Left hindlimb (tissue), 1 donor: ENCODE results near the gene NOD1.
"Not testable (repeated sequence)": the region's sequence is repeated elsewhere in the genome, so short reads cannot be mapped to it uniquely, and the experiment has no call there.

Source experiments
- DNase-seq: peaks from one replicate; pipeline ENCODE4 v3.0.0-alpha.2; 2018

NOD1 gene

DNA sequence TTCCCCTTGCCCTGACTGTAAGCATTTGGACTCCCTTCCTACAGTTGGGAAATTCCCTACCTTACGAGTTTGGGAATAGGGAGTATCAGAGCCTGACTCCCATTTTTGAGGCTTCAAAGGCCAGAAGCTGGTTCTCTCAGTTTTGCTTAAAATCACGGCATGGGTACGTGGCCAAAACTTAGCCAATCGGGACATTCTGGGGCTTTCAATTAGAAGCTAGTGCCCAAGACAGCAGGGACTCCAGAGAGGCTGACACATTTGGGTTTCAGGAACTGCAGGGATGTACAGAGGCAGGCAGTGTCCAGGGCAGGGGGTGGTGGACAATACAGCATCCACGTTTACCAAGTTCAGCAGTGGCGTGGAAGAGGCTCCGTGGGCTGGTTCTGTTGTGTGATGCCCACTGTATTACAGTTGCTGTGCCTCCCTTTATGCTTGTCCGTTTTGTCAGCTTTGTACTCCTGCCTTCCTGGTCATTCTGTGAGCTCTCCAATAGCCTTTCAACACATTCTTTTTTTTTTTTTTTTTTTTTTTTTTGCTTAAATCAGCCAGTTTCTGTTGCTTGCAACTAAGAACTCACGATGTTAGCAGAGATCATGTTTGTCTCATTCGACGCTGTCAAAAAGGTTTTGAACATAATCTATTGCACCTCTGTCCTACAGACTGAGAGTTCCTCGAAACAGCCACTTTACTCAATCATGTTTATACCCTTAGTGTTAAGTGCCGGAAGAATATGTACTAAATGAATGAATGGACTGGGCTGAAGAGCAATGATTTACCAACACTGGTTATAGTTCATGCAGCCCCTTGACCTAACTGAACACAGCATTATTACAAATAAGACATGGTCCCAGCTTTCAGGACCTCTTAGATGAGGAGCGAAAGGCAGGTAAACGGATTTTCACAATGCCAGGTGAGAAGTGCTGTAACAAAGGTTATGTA is 25.0 kb upstream of the NOD1 start:
- no peak for DNase-seq

DNA sequence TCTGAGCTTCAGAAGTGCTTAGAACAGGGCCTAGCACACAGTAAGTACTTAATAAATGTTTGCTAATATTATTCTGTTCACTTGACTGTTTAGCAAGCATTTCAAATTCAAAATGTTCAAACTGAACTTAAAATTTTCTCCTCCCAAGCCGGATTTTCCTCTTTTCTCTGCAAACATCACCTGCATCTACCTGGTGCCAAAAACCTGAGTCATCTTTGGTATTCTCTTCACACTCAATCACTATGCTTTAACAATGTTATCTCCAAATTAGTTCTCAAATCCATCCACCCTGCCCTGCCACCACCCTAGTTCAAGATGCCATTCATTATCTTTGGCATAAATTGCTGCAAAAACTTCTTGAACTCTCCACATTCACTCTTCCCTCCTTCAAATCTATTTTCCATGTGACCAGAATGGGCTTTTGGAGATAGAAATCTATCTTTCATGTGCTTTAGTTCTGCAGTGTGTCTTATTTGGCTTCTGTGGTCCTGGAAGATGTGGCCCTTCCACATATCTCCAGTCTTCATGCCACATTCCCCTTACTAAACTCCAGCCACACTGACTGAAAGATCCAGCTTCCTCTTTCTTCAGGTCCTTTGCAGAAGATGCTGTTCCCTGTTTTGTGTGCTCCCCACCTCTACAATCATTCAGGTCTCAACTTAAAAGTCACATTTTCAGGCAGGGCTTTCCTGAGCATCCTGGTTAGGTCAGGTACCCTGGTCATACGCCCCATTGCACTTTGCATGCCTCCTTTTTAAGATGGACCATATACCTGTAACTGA is 24.1 kb upstream of the NOD1 start:
- DNase-seq: no peak

DNA sequence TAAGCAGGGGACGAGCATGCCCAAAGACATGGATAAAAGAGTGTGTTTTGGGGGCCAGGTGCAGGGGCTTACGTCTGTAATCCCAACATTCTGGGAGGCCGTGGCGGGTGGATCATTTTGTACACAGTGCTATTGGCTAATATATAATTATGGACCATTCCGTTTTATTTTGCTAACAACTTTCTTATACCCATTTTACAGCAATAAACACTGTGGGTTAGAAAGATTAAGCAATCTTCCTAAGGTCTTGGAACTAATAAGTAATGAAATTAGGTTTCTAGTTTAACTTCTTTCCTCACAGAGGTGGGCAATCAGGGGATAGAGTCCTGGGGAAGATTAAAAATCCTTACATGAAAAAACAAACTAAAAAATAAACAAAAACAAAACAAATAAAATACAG is 22.7 kb upstream of the NOD1 start:
- DNase-seq: no peak

DNA sequence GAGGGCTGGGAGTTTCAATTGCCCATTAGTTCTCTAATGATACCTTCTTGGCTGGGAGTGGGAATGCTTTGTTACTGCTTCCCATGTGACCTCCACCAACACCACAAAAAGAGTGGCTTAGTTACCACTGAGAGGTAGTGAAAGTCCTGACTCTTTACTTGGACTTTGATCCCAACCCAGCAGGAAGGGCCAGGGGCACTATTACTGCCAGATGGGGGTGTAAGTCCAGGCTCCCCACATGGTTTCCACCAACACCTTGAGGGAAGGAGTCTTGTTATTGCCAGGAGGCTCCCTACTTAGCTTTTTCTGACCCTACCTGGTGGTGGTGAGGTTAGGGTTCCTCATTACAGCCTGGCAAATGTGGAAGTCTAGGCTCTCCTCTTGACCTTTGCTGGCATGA is 14.6 kb upstream of the NOD1 start:
- no peak for DNase-seq

DNA sequence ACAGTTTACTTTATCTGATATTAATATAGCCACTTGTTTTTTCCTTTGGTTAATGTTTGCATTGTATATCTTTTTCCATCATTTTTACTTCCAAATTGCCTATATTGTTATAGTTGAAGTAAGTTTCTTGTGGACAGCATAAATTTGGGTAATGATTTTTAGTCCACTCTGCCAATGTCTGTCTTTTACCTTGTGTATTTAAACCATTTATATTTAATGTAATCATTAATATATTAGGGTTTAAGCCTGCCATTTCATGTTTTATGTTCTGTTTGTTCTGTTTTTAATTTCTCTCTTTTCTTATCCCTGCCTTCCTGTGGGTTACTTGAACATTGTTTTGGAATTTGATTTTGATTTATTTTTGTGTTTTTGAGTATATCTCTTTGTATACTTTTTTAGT is 12.8 kb upstream of the NOD1 start:
- no peak for DNase-seq

DNA sequence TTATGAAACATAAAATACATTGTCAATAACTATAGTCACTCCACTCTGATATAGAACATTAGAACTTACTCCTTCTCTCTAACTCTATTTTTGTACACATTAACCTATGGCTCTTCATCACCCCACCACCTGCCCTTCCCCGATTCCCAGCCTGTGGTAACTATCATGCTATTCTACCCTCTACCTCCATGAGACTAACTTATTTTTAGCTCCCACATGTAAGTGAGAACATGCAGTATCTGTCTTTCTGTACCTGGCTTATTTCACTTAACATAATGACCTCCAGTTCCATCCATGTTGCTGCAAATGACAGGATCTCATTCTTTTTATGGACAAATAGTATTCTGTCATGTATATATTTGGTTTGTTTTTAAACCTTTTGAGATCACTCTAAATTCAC is 8.8 kb upstream of the NOD1 start:
- DNase-seq: no peak

DNA sequence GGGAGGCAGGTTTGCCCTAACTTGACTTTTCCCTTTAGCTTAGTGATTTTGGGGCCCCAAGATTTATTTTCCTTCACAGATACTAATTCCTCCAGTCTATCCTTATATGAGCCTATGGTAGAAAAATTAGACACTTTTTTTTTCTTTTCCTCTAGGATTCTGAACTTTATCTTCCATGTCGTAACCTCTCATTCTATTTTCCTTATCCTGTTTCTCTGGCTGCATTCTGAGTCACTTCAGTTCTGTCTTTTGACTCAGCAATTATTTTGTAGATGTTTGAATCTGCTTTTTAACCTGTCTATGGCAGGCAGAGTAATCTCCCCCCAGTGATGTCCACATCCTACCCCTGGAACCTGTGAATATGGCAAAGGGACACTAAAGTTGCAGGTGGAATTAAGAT is 7.1 kb upstream of the NOD1 start:
- no peak for DNase-seq

DNA sequence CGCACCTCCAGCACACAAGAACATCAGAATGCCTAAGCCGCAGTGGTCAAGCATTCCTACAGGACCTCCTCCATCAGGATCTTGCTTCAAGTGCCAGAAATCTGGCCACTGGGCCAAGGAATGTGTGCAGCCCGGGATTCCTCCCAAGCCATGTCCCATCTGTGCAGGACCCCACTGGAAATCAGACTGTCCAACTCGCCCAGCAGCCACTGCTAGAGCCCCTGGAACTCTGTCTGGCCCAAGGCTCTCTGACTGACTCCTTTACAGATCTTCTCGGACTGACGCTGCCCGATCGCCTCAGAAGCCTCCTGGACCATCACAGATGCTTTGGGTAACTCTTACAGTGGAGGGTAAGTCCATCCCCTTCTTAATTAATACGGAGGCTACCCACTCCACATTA is 2.8 kb upstream of the NOD1 start:
- not testable (repeated sequence) for DNase-seq

DNA sequence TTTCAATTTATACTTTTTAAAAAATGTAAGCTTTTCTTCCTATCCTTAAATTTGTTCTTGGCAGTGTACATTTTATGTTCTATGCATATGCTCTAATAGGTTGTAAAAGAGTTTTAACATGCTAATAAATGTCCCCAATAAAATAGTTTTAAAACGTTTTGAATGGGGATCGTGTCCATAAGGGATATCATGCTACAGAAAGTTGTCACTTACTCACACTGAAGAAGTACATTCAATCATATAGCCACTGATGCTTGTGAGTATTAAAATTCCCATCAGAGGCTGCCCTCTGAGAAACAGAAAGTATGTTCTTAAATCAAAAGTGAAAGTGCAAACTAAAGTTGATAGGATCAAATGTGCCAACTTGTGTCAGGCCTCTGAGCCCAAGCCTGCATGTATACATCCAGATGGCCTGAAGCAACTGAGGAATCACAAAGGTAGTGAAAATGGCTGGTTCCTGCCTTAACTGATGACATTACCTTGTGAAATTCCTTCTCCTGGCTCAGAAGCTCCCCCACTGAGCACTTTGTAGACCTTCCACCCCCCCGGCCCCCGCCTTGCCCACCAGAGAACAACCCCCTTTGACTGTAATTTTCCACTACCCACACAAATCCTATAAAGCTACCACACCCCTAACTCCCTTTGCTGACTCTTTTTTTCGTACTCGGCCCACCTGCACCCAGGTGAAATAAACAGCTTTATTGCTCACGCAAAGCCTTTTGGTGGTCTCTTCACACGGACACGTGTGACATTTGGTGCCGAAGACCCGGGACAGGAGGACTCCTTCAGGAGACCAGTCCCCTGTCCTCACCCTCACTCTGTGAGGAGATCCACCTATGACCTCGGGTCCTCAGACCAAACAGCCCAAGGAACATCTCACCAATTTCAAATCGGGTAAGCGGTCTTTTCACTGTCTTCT is 877 bp upstream of the NOD1 start:
- DNase-seq: no peak

DNA sequence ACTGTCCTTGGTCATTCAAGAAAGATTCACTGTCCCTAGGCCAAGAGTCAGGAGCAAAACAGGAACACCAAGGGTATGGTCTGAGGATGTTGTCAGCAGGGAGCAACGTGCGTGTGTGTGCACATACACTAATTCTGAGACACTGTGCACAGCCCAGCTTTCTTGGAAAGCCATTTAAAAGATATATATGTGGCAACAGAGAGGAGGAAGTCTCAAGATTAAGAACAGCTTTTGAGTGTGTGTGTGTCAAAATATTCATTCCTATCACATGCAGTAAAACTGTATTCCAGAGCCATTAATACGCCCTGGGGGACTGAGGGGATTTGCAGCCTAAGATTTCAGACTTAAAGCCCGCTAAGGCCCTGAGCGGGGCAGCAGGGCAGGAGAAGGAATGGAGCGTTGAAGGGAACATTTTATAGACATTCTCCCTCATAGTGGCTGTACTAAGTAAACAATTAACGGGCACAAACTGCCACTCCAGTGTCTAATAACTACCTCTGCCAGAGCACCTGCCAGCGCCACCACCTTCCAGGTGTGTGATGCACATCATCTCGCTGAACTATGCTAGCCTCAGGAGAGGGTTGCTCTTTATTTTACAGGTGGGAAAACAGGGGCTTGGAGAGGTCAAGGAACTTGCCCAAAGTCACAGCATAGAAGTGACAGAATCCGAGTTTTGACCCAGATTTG is 2.0 kb downstream of the NOD1 start:
- no peak for DNase-seq

DNA sequence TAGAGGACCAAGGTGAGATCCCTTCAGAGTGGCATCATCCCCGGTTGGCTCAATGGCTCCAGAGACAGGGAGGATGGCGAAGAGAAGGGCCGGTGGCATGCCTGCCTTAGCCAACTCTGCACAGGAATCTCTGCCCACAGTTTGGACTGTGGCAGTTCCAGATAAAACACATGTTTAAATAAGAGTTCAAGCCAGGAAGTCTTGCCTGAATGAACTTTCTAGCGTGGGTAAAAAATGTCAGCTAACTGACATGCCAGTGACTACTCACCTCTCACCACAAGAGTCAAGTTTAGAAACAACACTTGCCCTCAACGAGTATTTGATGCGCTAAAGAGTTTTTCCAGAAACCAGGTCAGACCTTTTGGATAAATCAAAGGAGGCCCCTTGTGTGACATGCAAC is 3.0 kb downstream of the NOD1 start:
- DNase-seq: no peak

DNA sequence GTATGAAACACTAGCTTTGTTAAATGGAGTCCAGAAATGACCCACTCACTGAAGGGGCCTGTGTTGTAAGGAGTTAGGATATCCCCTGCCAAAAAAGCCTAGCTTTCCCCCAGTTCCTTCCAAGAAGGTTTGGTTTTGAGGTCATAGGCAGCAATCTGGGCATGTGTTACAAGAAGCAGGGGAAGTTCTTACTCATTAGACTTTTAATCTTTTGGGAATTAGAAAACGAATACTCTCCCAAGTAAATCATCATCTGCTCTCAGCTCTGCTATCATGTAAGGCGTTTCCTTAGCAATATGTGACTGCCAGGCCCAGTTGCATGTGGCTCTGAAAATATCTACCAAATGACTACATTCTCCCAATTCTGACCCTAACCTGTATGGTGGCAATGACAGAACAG is 3.7 kb downstream of the NOD1 start:
- DNase-seq: no peak

DNA sequence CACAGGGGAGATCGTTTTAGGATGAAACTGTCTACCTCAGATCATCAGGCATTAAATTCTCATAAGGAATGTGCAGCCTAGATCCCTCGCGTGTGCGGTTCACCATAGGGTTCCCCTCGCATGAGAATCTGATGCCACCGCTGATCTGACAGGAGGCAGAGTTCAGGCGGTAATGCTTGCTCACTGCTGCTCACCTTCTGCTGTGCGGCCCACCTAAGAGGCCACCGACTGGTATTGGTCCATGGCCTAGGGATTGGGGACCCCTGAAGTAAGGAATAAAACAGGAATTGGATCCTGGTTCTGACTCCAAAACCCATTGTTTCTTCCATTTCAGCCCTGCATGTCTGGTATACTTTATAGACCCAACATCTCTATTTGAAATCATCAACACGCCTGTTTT is 4.1 kb downstream of the NOD1 start:
- no peak for DNase-seq

DNA sequence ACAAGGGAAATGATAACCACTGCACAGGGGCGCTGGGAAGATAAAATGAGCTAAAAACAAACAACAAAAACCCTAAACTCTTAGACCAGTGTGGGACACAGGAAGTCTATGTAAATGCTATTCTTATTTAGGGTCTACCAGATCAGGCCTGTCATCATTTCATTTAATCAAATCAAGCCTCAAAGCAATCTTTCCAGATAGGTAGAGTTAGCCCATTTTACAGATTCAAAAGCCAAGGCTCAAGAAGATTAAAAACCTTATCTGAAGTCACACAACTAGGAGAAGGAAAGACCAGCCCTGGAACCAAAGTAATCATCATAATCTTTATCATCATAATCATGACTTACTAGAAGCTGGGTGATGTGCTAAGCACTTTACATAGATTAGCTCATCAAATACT is 4.7 kb downstream of the NOD1 start:
- no peak for DNase-seq

DNA sequence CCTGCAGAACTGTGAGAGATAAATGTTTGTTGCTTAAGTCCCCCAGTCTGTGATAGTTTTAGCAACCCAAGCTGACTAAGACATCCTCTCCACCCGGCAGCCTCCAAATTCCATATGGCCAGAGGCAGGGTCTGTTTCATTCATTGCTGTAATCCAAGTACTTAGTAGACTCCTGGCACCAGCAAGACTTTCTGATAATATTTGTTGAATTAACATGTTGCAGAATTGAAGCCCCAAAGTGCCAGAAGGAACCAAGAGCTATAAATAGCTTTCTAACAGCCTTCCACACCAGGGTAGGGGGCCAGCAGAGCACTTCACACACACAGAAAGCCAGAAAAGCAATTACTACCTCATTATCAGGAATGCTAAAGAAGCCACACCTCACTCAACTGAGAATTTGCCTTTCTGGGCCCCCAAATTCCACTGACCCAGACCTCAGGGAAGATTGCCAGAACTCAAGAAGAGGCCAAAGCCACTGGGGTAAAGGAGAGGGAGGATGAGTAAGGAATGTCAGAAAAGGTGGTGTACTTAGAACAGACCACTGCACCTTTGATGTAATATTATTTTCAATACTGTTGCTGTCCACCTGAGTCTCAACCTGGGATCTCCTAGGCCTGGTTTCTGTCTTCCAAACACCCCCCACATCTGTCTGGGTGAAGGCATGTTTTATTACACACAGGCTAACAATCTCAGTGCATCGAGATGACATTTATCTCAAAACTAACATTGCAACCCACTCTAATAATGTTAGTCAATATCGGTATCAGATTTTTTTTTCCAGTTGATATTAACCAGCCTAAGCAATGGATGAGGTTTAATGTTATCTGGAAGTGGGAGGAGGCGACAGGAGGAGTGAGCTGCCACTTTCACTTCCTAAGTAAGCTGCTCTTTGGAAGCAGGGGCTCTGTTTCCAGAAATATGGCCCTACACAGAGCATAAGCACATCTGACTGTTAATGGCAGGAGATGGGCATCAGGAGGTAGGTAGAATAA is 5.5 kb downstream of the NOD1 start:
- DNase-seq: no peak

DNA sequence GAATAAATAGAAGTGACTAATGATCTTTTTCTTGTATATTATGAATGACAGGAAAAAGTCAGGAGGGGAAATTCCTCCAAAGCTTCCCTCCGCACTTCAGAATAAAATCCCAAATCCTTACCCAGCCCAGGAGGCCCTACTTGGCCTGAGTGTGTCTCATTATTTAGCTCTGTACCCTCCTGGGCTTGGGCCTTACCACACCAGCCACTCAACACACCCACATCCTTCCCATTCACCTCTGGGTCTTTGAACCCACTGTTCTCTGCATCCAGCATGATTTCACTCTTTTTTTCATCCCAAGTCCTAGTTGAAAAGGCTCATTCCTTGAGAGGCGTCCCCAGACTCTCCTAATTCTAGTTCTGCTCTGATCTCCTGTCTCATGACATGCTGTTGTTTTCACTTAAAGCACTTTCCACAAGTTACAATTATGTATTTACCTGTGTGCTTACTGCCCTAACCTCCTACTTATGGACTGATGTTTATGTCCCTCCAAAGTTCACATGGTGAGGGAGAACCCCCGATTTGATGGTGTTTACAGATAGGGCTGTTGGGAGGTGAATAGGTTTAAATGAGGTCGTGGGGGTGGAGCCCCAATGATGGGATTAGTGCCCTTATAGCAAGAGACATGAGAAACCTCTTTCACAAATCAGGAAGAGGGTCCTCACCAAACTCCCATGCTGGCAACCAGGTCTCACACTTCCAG is 6.4 kb downstream of the NOD1 start:
- no peak for DNase-seq

DNA sequence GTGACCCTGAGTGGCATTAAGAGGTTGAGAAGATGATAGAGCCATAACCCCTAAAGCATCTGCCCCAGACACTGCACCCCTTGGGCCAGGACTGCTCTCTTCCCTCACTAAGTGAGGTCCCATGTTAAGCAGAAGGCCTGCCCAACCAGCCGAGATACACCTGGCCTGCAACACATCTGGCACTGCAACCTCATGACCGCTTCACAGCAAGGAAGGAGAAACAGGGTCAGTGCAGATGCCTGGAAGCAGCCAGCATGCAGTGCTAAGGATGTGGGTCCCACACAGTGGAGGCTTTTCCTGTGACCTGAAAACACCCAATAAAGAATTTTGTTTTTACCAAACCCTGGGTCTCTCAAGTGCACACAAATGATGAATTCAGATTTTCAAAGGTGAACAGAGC is 7.4 kb downstream of the NOD1 start:
- DNase-seq: no peak

DNA sequence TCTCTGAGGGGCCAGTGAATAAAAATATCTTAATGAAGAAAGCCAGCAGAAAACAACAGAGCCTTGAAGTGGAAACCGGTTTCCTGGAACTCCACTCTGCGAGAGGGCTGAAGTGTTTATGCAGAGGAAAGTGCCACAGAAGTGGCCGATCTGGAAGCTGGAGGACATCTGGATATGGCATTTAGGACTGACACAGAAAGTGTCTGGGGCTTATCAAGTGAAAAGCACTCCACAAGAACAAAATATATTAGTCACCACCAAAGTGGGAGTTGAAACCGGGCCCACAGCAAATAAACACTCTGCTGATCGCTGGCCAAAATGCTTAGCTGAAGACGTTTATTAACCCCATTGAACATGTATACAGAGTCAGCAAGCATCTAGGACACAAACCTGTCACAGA is 7.8 kb downstream of the NOD1 start:
- no peak for DNase-seq

DNA sequence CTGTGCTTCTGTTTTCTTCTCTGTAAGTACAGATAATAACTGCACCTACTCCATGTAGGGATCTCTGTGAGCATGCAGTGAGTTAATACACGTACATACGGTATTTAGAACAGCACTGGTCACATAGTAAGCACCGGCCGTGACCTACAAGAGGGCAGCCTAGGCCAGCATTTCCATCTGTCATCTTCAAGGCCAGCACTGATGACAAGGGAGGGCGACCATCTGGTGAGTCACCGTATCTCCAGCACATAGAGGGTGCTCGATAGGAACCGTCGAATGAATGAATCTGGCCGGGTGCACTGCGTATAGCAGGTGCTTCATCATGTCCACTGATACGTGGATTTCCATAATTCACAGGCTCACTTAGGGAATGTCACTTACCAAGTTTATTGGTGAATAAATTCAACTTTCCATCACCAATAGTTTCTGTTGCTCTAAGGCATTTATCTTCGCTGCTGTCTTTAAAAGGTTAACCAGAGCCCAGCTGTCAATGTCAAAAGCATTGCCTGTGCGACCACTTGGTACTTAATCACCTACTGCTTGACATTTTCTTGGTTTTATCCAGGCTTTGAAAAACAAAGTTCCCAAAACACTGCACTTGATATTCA is 8.3 kb downstream of the NOD1 start:
- no peak for DNase-seq

DNA sequence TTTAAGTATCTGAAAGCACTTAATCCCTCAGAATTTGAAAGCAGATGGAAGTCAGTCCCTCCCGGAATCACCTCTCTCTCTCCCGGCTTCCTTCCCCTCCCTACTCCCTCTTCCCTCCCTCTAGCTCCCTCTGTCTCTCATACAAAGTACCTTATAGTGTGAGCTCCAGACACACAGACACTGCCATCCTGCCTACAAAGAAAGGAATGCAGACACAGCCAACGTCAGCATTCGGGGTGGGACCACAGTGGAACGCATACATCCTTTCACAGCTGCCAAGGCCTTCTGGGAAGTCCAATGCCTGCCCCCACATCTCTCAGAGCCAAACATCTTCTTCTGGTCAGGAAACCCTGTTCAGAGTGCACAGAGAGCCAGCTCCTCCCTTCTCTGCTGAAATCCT is 9.3 kb downstream of the NOD1 start:
- DNase-seq: peak; percentile 91
